ENCODE measurements around the gene PMAIP1. TPM values are rescaled to one million over a fixed set of nuclear protein-coding genes. Genes with fewer than 3 reads are reported as not detected.
A peak's percentile ranks its signal among the peaks of the same experiment; 100 is the strongest.

Gene PMAIP1
- total RNA-seq, 4 donors from 2014 or later: 6.9 to 12.5 (median 7.8) TPM

- Histone ChIP-seq H3K4me1 (peaks cover 2 to 41% (median 14%) of the 10 kb centered on the region in 3 donors), H3K27me3 (peaks cover 0 to 19% (median 0%) of the 10 kb centered on the region in 4 donors), H3K27ac (peak overlapping the region in 2 of 4 donors; percentile 74 to 85), H3K9me3 (no peaks in the 10 kb centered on the region), H3K4me3 (no peak overlapping the region), H3K36me3 (no peaks in the 10 kb centered on the region)
- no peak for DNase-seq
- TF ChIP-seq POLR2A (IDR thresholded peaks at IDR 0.05): no peak
- TF ChIP-seq CTCF (IDR thresholded peaks at IDR 0.05): no peak
- WGBS, 2 donors: 77% methylated on average over 4 of the region's 4 CpGs
- intact Hi-C loops (cut with DNase I): no loop called here
These were observed 7.9 kb downstream of the PMAIP1 start for GRCh38 chr18:59907660-59908059.

DNA sequence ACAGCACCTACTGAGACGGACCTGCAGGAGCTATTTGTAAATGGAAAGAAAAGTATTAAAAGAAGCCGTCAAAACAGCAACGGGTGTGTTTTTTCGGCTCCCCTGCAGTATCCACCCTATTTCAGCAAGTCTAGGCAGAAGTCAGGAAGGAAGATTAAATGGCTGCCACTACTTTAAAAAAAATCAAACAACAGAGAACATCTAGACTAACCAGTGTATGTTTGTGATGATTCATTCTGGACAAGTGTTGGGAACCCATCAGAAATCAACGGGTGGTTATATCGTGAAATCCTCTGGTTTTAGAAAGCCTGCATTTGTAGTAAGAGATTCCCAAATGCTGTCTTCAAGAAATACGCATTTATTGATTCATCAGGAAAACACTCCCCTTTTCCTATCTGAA is 9.0 kb downstream of the PMAIP1 start:
- WGBS, 2 donors: 38 to 48% methylated on average over 7 of the region's 7 CpGs
- Histone ChIP-seq H3K27ac (peak overlapping the region; percentile 45 to 85 (median 77)), H3K4me1 (peaks cover 2 to 35% (median 14%) of the 10 kb centered on the region in 3 donors), H3K9me3 (no peaks in the 10 kb centered on the region), H3K27me3 (peaks cover 0 to 19% (median 0%) of the 10 kb centered on the region in 4 donors), H3K4me3 (peak overlapping the region in 3 of 4 donors; percentile 16 to 27 (median 26)), H3K36me3 (no peaks in the 10 kb centered on the region)
- TF ChIP-seq CTCF (IDR thresholded peaks at IDR 0.05) (no peak), POLR2A (IDR thresholded peaks at IDR 0.05) (no peak)
- intact Hi-C loops (cut with DNase I): no loop called here
- no peak for DNase-seq

DNA sequence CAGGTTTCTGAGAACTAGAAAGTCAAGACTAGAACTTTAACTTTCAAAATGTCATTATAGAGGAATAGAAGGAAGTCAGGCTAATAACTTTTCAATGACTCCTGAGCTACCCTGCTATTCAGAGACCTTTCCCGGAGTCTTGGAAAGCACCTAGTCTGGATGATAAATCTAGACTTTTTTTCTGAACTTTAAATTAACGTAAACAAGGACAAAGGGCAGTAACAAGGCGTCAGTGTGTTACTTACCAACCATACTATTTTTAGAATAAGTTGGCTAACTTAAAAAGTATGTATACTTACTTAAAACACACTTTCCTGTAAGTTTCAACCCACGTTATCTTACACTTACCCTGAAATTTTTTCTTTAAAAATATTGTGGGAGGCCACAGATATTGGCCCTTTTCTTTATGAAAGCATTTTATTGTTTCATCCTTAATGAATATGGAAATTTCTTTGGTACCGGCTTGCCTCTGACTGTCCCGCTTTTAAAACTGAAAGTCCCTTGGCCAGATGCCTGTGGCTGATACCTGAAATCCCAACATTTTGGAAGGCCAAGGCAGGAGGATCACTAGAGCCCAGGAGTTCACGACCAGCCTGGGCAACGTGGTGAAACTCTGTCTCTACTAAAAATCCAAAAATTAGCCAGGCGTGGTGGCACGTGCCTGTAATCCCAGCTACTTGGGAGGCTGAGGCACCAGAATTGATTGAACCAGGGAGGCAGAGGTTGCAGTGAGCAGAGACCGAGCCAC is 9.7 kb downstream of the PMAIP1 start:
- no peak for DNase-seq
- Histone ChIP-seq H3K27me3 (peaks cover 0 to 19% (median 0%) of the 10 kb centered on the region in 4 donors), H3K4me3 (no peak overlapping the region), H3K36me3 (no peaks in the 10 kb centered on the region), H3K4me1 (peaks cover 2 to 29% (median 11%) of the 10 kb centered on the region in 3 donors), H3K27ac (peak overlapping the region in 3 of 4 donors; percentile 74 to 85 (median 80)), H3K9me3 (no peaks in the 10 kb centered on the region)
- 43 to 47% methylated on average over 9 to 11 of the region's 11 CpGs for WGBS, 2 donors
- intact Hi-C loops (cut with DNase I): no loop called here
- TF ChIP-seq POLR2A (IDR thresholded peaks at IDR 0.05) (no peak), CTCF (IDR thresholded peaks at IDR 0.05) (no peak)

GRCh38 chr18:59910967-59911366 is 11.2 kb downstream of the PMAIP1 start:
- Histone ChIP-seq H3K27me3 (peaks cover 0 to 19% (median 0%) of the 10 kb centered on the region in 4 donors), H3K4me1 (peaks cover 0 to 20% (median 10%) of the 10 kb centered on the region in 3 donors), H3K27ac (no peak overlapping the region), H3K9me3 (no peaks in the 10 kb centered on the region), H3K36me3 (no peaks in the 10 kb centered on the region), H3K4me3 (no peak overlapping the region)
- no peak for DNase-seq
- intact Hi-C loops (cut with DNase I): no loop called here
- TF ChIP-seq POLR2A (IDR thresholded peaks at IDR 0.05) (no peak), CTCF (IDR thresholded peaks at IDR 0.05) (no peak)
- 68 to 72% methylated on average over 2 of the region's 2 CpGs for WGBS, 2 donors

- TF ChIP-seq POLR2A (IDR thresholded peaks at IDR 0.05) (no peak), CTCF (IDR thresholded peaks at IDR 0.05) (no peak)
- Histone ChIP-seq H3K27ac (no peak overlapping the region), H3K4me3 (no peak overlapping the region), H3K27me3 (peaks cover 0 to 19% (median 0%) of the 10 kb centered on the region in 4 donors), H3K4me1 (peaks cover 0 to 20% (median 10%) of the 10 kb centered on the region in 3 donors), H3K9me3 (no peaks in the 10 kb centered on the region), H3K36me3 (no peaks in the 10 kb centered on the region)
- DNase-seq: no peak
- intact Hi-C loops (cut with DNase I): no loop called here
These were observed 11.8 kb downstream of the PMAIP1 start for GRCh38 chr18:59911600-59911999.

Data from esophagus squamous epithelium (tissue), 5 donors.